HepG2 (cell line): ENCODE results near the gene CRIM1. TPM values are rescaled to one million over a fixed set of nuclear protein-coding genes. Genes with fewer than 3 reads are reported as not detected.

ENCODE experiments used
- CEBPB ChIP-seq: IDR thresholded peaks from 2 replicates; pipeline ENCODE4 v1.6.1; 2011; ENCODE audit warnings: low read depth, low read length, improper control_type of control experiment, borderline replicate concordance
- EP300 ChIP-seq, 3 experiments: sonication (generic) in 1 of 3; formaldehyde crosslinking in 1 of 3; IDR thresholded peaks; 2 replicates each; pipeline versions ENCODE4 v1.5.1 to v1.6.1; 2011 to 2020; ENCODE audit warnings: low read depth in 2 of 3, low read length in 2 of 3, borderline replicate concordance in 1 of 3, improper control_type of control experiment in 1 of 3, mild to moderate bottlenecking in 1 of 3, missing genetic modification reagents in 1 of 3, moderate library complexity in 1 of 3
- ETV5 ChIP-seq: IDR thresholded peaks from 2 replicates; pipeline ENCODE4 v1.6.1; 2018; ENCODE audit warnings: missing biosample characterization, missing genetic modification reagents, inconsistent platforms, borderline replicate concordance
- KLF15 ChIP-seq: sonication (generic); formaldehyde crosslinking; IDR thresholded peaks from 2 replicates; pipeline ENCODE4 v1.8.1; 2023; ENCODE audit warnings: borderline replicate concordance, mild to moderate bottlenecking, inconsistent platforms, missing genetic modification reagents, mixed read lengths
- MIER2 ChIP-seq: IDR thresholded peaks from 2 replicates; pipeline ENCODE4 v1.6.1; 2016; ENCODE audit warnings: missing biosample characterization, missing genetic modification reagents
- NR2F6 ChIP-seq, 2 experiments: IDR thresholded peaks; 2 replicates each; pipeline ENCODE4 v1.6.1; 2016; ENCODE audit warnings: antibody characterized with exemption in 1 of 2, mild to moderate bottlenecking in 1 of 2
- SOX6 ChIP-seq, 2 experiments: fragments of 450-650 bp in 1 of 2; sonication (generic) in 1 of 2; formaldehyde crosslinking in 1 of 2; IDR thresholded peaks; 2 replicates each; pipeline versions ENCODE4 v1.4.0 to v1.6.1; 2017 to 2020; ENCODE audit warnings: antibody characterized with exemption in 1 of 2, mild to moderate bottlenecking in 1 of 2, missing genetic modification reagents in 1 of 2
- ZMYM4 ChIP-seq: sonication (generic); formaldehyde crosslinking; IDR thresholded peaks from 2 replicates; pipeline ENCODE4 v1.8.1; 2023; ENCODE audit warnings: mild to moderate bottlenecking, missing genetic modification reagents
- polyA plus RNA-seq, 8 experiments: library from polyadenylated mRNA; depleted of rRNA in 3 of 8; stranded (reverse) in 7 of 8; unstranded in 1 of 8; fragments of >200 nt; fragmentation: Illumina TruSeq in 4 of 8; extraction: Trizol in 4 of 8; gene quantifications; 2 replicates each; pipeline versions ENCODE4 v1.2.1 to v1.2.3, GENCODE V29; 2011 to 2016; ENCODE audit warnings: low read depth in 4 of 8, missing spikeins in 1 of 8, mixed read lengths in 1 of 8; ENCODE audit not compliant: insufficient read depth in 1 of 8
- total RNA-seq, 5 experiments: library from RNA; depleted of rRNA; stranded (reverse); fragments of >200 nt; fragmentation: Illumina TruSeq; extraction: Trizol; gene quantifications; 2 replicates each; pipeline ENCODE4 v1.2.3, GENCODE V29; 2016; ENCODE audit warnings: low read depth in 1 of 5
- TF ChIP-seq, protein P1 (sequence below): sonication (generic); formaldehyde crosslinking; IDR thresholded peaks from 2 replicates; pipeline ENCODE4 v1.4.0; 2020; ENCODE audit warnings: missing genetic modification reagents
- TF ChIP-seq, protein P2 (sequence below): sonication (generic); formaldehyde crosslinking; IDR thresholded peaks from 2 replicates; pipeline ENCODE4 v1.4.0; 2020; ENCODE audit warnings: mild to moderate bottlenecking, missing genetic modification reagents, borderline replicate concordance

CRIM1 gene
- total and polyA plus RNA-seq, 2 of the 13 experiments (the other 11 are each of a cell fraction or from before 2014, with no cell fraction given): 39.1 to 69.9 TPM

DNA sequence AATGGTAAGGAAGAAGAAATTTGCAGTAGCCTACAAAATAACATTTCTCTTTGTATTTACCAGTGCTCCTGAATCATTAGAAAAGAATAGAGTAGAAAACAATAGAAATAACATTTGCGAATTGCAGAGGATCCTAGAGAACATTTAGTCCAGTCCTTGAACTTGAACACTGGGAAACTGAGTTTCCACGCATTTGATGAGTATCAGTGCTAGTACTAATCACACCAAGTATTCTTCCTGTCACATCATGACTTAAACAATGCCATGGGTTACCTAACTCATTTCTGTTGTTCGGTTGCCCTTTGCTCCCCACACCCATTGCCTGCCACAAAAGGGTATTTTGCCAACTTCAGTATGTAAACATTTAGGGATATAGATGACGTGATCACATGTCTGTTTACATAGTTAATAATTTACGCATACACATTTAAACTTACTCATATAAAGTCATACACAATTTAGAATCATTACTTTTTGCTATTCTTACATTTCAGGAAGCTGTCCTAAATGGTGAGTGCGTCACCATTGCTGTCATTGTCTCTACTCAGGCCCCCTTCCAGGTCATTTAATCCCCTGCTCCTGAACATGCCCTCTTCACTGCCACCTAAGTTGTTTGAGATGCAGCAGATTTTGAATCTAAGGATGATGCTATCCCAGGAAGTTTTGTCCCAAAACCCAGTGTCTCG is 42.3 kb downstream of the CRIM1 start (continued):
- TF ChIP-seq ZMYM4 (CRISPR knock-in tag) (peak; percentile 70), KLF15 (no peak), EP300 (IDR thresholded peaks at IDR 0.05; ENCODE audit: low read depth in 2 of 2, low read length in 2 of 2) (peak in 1 of 2 experiments; percentile 44; a peak in 1 of 4 replicates), EP300 (CRISPR knock-in tag; IDR thresholded peaks at IDR 0.05; ENCODE audit: borderline replicate concordance) (no peak), ETV5 (peak; percentile 20; the same call in 1 of the 2 replicates), SOX6 (IDR thresholded peaks at IDR 0.05) (no peak), SOX6 (CRISPR knock-in tag; IDR thresholded peaks at IDR 0.05) (peak; percentile 94), MIER2 (CRISPR knock-in tag) (peak; percentile 35; the same call in 1 of the 2 replicates), CEBPB (peak; percentile 36; the same call in 1 of the 2 replicates), NR2F6 (IDR thresholded peaks at IDR 0.05) (0 out of 2 replicates have a peak, but pooled peaks have one; percentile 9), NR2F6 (CRISPR knock-in tag; IDR thresholded peaks at IDR 0.05) (no peak)
- TF ChIP-seq, protein P1, sequence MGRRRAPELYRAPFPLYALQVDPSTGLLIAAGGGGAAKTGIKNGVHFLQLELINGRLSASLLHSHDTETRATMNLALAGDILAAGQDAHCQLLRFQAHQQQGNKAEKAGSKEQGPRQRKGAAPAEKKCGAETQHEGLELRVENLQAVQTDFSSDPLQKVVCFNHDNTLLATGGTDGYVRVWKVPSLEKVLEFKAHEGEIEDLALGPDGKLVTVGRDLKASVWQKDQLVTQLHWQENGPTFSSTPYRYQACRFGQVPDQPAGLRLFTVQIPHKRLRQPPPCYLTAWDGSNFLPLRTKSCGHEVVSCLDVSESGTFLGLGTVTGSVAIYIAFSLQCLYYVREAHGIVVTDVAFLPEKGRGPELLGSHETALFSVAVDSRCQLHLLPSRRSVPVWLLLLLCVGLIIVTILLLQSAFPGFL (CRISPR knock-in tag): no peak
- TF ChIP-seq, protein P2, sequence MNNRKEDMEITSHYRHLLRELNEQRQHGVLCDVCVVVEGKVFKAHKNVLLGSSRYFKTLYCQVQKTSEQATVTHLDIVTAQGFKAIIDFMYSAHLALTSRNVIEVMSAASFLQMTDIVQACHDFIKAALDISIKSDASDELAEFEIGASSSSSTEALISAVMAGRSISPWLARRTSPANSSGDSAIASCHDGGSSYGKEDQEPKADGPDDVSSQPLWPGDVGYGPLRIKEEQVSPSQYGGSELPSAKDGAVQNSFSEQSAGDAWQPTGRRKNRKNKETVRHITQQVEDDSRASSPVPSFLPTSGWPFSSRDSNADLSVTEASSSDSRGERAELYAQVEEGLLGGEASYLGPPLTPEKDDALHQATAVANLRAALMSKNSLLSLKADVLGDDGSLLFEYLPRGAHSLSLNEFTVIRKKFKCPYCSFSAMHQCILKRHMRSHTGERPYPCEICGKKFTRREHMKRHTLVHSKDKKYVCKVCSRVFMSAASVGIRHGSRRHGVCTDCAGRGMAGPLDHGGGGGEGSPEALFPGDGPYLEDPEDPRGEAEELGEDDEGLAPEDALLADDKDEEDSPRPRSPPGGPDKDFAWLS (CRISPR knock-in tag): no peak
- TF ChIP-seq, all 625 proteins: peak for 36
